Gastroesophageal sphincter (tissue), 4 donors: ENCODE results near the gene PLCG1. TPM values are rescaled to one million over a fixed set of nuclear protein-coding genes. Genes with fewer than 3 reads are reported as not detected.
A peak's percentile ranks its signal among the peaks of the same experiment; 100 is the strongest.

Experiments
- ATAC-seq: fragments of 150-250 bp; one replicate; pipeline ENCODE4 v1.9.1; 2016; ENCODE audit warnings: mild to moderate bottlenecking, moderate library complexity
- H3K27ac ChIP-seq, 4 donors: fragments of 200-600 bp; sonication (generic) in 3 of 4; 1 replicate in 3 of 4; 2 replicates in 1 of 4; pipeline ENCODE4 v1.5.1; 2016 to 2019
- H3K27me3 ChIP-seq: fragments of 200-600 bp; sonication (generic); one replicate; pipeline ENCODE4 v1.5.1; 2019
- H3K36me3 ChIP-seq, 2 donors: fragments of 200-600 bp; sonication (generic); one replicate each; pipeline ENCODE4 v1.5.1; 2019; ENCODE audit warnings: control low read depth in 1 of 2
- H3K4me1 ChIP-seq, 3 donors: fragments of 200-600 bp; sonication (generic); 1 replicate in 2 of 3; 2 replicates in 1 of 3; pipeline ENCODE4 v1.5.1; 2016 to 2019; ENCODE audit warnings: control low read depth in 2 of 3
- H3K4me3 ChIP-seq, 2 donors: fragments of 200-600 bp; sonication (generic); one replicate each; pipeline ENCODE4 v1.5.1; 2019; ENCODE audit warnings: mild to moderate bottlenecking in 1 of 2, moderate library complexity in 1 of 2
- H3K9me3 ChIP-seq, 3 donors: fragments of 200-600 bp; sonication (generic); one replicate each; pipeline ENCODE4 v1.5.1; 2017 to 2019; ENCODE audit warnings: control low read depth in 2 of 3
- EP300 ChIP-seq: sonication (generic); formaldehyde crosslinking; IDR thresholded peaks from one replicate; pipeline ENCODE4 v1.6.1; 2017; ENCODE audit warnings: antibody characterized with exemption, mild to moderate bottlenecking
- POLR2A ChIP-seq, 2 donors: fragments of 450-650 bp; IDR thresholded peaks; one replicate each; pipeline ENCODE4 v1.6.1; 2017; ENCODE audit warnings: antibody characterized with exemption in 2 of 2, mild to moderate bottlenecking in 2 of 2, moderate library complexity in 1 of 2
- POLR2AphosphoS5 ChIP-seq: sonication (generic); formaldehyde crosslinking; IDR thresholded peaks from one replicate; pipeline ENCODE4 v1.6.1; 2017; ENCODE audit warnings: antibody characterized with exemption
- WGBS, 2 donors: methylation state at CpG; one replicate each; pipeline ENCODE4 v1.1.5; 2018; ENCODE audit warnings: low coverage in 1 of 2; 5-methylcytosine and 5-hydroxymethylcytosine counted together
- total RNA-seq, 4 donors: library from RNA; depleted of rRNA; stranded (reverse); fragments of >200 nt; gene quantifications; one replicate each; pipeline ENCODE4 v1.1.0, GENCODE V29; 2016
- TF ChIP-seq, protein P1 (sequence below), 4 experiments: fragments of 200-600 bp in 2 of 4; fragments of 450-650 bp in 2 of 4; sonication (generic) in 1 of 4; IDR thresholded peaks; one replicate each; pipeline ENCODE4 v1.5.1; 2017 to 2019; ENCODE audit warnings: antibody characterized with exemption in 4 of 4, mild to moderate bottlenecking in 2 of 4, moderate library complexity in 2 of 4

The PLCG1 gene
- total RNA-seq, 4 donors from 2014 or later, result 42.3 to 173 (median 94.7) TPM

DNA sequence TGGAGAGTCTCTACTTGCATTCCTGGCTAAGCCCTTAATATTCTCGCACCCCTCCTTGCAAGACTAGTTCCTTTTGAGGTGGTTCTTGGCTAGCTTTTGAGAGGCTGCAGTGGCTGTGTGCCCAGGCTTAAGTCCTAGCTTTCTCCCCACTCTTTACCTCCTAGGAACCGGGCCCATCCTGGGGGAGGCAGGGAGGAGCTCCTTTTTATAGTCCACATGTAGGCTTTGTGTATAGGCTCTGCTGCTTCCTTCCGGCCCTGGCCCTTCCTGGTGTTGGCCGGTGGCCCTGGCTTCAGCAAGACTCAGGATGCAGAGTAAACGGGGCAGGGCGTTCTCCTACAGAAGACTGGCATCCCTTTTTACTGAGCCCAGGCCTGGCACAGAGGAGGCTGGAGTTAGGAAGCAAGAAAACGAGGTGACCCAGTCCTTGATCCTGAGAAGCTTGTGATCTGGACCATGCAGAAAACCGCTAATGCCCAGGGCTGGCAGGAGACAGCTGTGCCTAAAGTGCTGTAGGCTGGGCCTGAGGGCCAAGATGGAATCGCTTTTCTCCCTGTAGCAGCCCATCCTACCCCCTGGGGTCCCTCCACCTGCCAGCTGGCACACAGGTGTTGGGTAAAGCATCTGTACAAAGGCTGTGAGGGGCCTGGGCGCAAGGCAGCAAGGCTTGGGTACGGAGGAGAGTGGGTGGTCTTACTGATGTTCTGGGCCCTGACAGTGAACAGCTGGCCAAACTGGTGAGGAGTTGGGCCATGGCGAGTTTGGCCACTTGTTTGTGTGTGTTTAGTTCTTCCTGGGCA, 8.7 kb downstream of the PLCG1 start:
- Histone ChIP-seq H3K27me3 (no peaks in the 10 kb centered on the region), H3K9me3 (no peaks in the 10 kb centered on the region), H3K27ac (peak overlapping the region in 3 of 4 donors; percentile 60 to 98 (median 62)), H3K4me3 (no peak overlapping the region), H3K4me1 (peaks cover 0 to 100% (median 55%) of the 10 kb centered on the region in 3 donors), H3K36me3 (peaks cover 0 to 8% of the 10 kb centered on the region in 2 donors)
- TF ChIP-seq, protein P1, sequence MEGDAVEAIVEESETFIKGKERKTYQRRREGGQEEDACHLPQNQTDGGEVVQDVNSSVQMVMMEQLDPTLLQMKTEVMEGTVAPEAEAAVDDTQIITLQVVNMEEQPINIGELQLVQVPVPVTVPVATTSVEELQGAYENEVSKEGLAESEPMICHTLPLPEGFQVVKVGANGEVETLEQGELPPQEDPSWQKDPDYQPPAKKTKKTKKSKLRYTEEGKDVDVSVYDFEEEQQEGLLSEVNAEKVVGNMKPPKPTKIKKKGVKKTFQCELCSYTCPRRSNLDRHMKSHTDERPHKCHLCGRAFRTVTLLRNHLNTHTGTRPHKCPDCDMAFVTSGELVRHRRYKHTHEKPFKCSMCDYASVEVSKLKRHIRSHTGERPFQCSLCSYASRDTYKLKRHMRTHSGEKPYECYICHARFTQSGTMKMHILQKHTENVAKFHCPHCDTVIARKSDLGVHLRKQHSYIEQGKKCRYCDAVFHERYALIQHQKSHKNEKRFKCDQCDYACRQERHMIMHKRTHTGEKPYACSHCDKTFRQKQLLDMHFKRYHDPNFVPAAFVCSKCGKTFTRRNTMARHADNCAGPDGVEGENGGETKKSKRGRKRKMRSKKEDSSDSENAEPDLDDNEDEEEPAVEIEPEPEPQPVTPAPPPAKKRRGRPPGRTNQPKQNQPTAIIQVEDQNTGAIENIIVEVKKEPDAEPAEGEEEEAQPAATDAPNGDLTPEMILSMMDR (IDR thresholded peaks at IDR 0.05), result no peak
- TF ChIP-seq POLR2AphosphoS5 (peak; percentile 19), POLR2A (IDR thresholded peaks at IDR 0.05) (no peak), EP300 (no peak)
- WGBS, 2 donors, result 70% methylated on average over 3 of the region's 12 CpGs; no CpG with 5 or more reads in 1 of the 2 donors
- ATAC-seq, result peak; percentile 48

DNA sequence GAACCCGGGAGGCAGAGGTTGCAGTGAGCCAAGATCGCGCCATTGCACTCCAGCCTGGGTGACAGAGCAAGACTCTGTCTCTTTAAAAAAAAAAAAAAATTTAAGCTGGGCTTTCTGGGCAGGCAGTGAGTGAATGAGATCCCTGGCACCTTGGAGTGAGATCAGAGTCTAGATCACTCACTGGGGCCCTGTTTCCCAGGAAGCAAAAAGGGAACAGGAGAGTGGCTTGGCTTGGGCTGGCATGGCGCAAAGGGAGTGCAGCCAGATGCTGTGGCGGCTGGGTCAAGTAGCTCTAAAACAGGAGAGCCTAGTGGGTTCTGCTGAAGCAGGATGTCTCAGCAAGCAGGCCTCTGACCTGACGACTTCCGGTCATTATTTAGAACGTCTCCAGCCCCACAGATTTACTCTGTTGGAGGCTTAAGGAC, 10.4 kb downstream of the PLCG1 start:
- TF ChIP-seq, protein P1 (IDR thresholded peaks at IDR 0.05), result no peak
- TF ChIP-seq POLR2A (IDR thresholded peaks at IDR 0.05) (no peak), POLR2AphosphoS5 (no peak), EP300 (no peak)
- Histone ChIP-seq H3K36me3 (peaks cover 0 to 8% of the 10 kb centered on the region in 2 donors), H3K4me1 (peaks cover 0 to 100% (median 55%) of the 10 kb centered on the region in 3 donors), H3K27ac (peak overlapping the region in 3 of 4 donors; percentile 47 to 98 (median 62)), H3K9me3 (no peaks in the 10 kb centered on the region), H3K27me3 (no peaks in the 10 kb centered on the region), H3K4me3 (no peak overlapping the region)
- no peak for ATAC-seq
- WGBS, 2 donors, result 51 to 83% methylated on average over 2 to 6 of the region's 8 CpGs

DNA sequence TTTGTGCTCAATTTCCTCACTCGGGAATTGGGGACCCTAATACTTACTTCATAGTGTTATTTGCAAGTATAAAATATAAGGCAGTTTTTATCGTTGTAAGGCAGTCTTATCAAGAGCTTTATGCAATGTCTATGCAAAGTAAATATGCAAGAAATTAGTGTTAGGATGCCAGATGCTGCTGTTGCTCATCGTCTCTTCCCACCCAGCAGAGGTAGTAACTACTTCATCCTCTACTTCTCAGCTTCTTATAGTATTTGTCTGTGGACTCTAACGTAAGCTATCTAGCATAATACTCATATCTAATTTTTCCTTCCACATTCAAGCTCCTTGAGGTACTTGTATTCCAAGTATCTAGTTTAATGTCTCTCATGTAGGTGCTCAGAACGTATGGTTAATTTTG, 11.6 kb downstream of the PLCG1 start:
- Histone ChIP-seq H3K4me1 (peaks cover 0 to 100% (median 53%) of the 10 kb centered on the region in 3 donors), H3K27me3 (no peaks in the 10 kb centered on the region), H3K4me3 (no peak overlapping the region), H3K9me3 (no peaks in the 10 kb centered on the region), H3K36me3 (peaks cover 0 to 8% of the 10 kb centered on the region in 2 donors), H3K27ac (peak overlapping the region in 1 of 4 donors; percentile 47)
- TF ChIP-seq POLR2A (IDR thresholded peaks at IDR 0.05) (no peak), POLR2AphosphoS5 (no peak), EP300 (no peak)
- TF ChIP-seq, protein P1 (IDR thresholded peaks at IDR 0.05), result no peak
- ATAC-seq, result no peak
- 67 to 76% methylated on average over 5 of the region's 5 CpGs for WGBS, 2 donors

DNA sequence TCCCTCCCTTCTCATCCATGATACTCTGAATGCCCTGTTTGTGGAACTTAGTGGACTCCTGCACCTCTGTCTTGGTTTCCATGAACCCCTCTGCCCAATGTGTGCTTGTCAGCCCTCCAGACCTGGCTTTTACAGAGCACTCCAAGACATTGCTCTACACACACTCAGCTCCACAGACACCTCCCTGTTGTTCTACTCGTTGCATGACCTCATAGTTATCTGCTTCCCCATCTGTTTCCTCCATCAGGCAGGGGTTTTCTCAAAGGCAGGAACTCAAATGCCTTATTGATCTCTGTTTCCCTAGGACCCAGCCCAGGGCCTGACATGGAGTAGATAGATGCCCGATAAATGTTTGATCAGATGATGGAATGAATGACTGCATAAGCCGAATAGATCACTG, 13.3 kb downstream of the PLCG1 start:
- H3K4me3 ChIP-seq, result no peak overlapping the region
- peak; percentile 39 for TF ChIP-seq POLR2AphosphoS5
- TF ChIP-seq POLR2A (IDR thresholded peaks at IDR 0.05), result no peak
- WGBS, 2 donors, result 44 to 85% methylated on average over 2 of the region's 3 CpGs
- H3K4me1 ChIP-seq, result peaks cover 0 to 100% (median 53%) of the 10 kb centered on the region in 3 donors
- no peaks in the 10 kb centered on the region for H3K27me3 ChIP-seq
- ATAC-seq, result peak; percentile 38
- H3K36me3 ChIP-seq, result no peaks in the 10 kb centered on the region
- H3K9me3 ChIP-seq, result no peaks in the 10 kb centered on the region
- peak overlapping the region in 3 of 4 donors; percentile 5 to 39 (median 20) for H3K27ac ChIP-seq

DNA sequence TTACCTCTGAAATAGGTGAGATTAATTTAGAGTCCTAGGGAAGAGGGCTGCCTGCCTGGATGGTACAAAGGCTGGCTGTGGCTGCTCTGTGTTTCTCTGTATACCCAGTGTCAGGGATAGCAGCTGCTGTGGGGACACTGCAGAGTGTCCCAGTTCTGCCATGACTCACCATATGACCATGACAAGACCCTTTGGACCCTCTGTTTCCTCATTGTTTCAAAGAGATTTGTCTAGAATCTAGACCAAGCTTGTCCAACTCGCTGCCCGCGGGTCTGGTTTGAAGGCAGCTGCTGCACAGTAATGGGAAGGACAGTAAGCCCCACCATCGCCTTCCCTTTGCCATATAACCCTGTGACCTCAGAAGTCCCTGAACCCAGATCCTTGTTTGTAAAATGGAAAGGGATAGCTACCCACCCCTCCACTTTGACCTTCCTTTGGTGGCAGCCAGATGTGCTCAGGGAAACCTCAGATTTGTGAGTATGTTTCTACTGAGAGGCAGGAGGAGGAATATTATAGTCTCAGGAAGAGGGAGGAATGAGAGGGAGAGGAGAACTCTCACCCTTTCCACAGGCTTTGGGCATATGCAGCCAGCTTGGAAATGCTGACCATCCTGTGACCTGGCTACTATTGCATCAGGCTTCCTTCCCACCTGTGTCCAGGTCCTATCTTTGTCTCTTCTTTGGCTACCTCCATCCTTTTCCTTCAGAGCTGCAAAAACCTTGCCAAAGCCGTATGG, 14.0 kb downstream of the PLCG1 start:
- Histone ChIP-seq H3K4me1 (peaks cover 0 to 100% (median 47%) of the 10 kb centered on the region in 3 donors), H3K27me3 (no peaks in the 10 kb centered on the region), H3K4me3 (no peak overlapping the region), H3K27ac (peak overlapping the region in 2 of 4 donors; percentile 16 to 39), H3K36me3 (no peaks in the 10 kb centered on the region), H3K9me3 (no peaks in the 10 kb centered on the region)
- 100% methylated on average over 4 of the region's 5 CpGs; no CpG with 5 or more reads in 1 of the 2 donors for WGBS, 2 donors
- ATAC-seq, result no peak
- TF ChIP-seq POLR2A (IDR thresholded peaks at IDR 0.05) (no peak), EP300 (no peak), POLR2AphosphoS5 (no peak)
- TF ChIP-seq, protein P1 (IDR thresholded peaks at IDR 0.05), result no peak
